GM18526 (cell line): Measurements from ENCODE around the gene XPR1.

ENCODE experiments used
- POLR2A ChIP-seq: IDR thresholded peaks from 3 replicates; pipeline ENCODE4 v1.6.1; 2011; ENCODE audit not compliant: insufficient read length; ENCODE audit errors: extremely low read depth

The XPR1 gene

GRCh38 chr1:180928331-180929230, 296.8 kb downstream of the XPR1 start:
- TF ChIP-seq POLR2A: no peak

DNA sequence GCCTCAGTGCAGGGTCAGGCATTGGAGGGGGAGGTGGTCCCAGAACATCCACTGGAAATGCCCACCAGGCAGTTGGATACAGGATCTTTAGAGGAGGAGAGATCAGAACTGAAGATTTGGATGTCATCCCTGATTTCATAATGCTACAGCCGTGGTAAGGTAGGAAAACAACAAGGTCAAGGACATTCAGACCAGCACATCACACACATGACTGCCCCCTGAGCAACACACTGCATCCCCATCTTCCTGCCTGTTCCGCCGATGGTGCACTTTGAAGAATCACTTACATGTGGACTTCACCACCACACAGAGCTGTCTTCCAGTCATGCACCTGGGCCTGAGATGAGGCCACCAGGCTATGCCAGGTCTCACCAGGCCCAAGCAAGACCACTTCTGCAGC, 297.6 kb downstream of the XPR1 start:
- TF ChIP-seq POLR2A: no peak

DNA sequence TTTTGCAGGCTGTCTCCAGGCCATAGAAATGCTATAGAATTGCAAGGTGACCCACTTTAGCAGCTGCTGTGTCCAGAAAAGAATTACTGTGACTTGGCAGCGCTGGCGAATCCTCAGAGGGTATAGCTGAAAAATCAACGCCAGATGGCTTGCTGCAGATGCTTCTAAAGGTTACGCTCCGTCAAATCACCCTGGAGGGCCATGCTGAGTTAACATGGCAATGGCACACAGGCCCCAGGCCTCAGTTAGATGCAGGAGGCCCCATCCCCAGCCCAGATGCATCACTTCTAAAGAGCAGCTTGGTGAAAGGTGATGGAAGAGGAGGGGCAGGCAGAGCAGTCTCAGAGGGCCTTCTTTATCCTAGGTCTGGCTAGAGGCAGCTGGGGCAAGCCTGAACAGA, 298.9 kb downstream of the XPR1 start:
- no peak for TF ChIP-seq POLR2A

DNA sequence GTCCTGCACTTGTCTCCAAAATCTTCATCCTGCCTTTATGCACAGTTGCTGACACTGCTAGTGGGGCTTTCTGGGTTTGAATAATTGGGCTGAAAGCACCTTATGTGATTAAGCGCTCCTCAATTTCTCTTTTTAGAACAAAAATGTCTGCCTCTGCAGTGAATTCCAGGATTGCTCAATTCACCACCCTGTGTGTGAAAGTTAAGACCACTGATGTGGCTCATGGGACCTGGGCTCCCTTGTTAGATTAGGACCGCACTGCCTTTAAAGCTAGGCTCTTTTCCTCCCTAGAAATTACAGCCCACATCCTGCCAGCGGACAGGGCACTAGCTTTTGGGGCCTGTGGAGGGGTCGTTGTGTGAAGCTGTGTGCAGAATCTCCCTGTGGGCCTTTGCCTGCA, 299.7 kb downstream of the XPR1 start:
- no peak for TF ChIP-seq POLR2A

GRCh38 chr1:180932378-180932777, 300.6 kb downstream of the XPR1 start:
- TF ChIP-seq POLR2A: no peak

GRCh38 chr1:180933141-180933540, 301.3 kb downstream of the XPR1 start:
- no peak for TF ChIP-seq POLR2A

DNA sequence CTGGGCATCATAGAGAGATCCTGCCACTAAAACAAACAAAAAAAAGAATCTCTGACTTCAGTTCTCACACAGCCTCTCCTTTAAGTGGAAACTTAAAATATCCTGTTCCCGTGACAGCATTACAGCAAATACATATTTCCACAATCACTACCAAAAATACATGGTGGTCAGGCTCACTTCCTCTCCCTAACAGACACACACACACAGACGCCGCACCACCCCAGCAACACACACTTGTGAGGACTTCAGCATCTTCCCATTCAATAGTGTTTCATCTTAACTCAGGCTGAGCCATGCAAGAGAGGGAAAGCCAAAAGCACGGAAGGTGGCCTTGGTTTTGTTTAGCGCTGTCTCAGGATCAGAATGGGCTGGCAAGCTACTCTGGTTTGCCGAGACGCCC, 302.7 kb downstream of the XPR1 start:
- no peak for TF ChIP-seq POLR2A

GRCh38 chr1:180935326-180936109, 303.7 kb downstream of the XPR1 start:
- no peak for TF ChIP-seq POLR2A

DNA sequence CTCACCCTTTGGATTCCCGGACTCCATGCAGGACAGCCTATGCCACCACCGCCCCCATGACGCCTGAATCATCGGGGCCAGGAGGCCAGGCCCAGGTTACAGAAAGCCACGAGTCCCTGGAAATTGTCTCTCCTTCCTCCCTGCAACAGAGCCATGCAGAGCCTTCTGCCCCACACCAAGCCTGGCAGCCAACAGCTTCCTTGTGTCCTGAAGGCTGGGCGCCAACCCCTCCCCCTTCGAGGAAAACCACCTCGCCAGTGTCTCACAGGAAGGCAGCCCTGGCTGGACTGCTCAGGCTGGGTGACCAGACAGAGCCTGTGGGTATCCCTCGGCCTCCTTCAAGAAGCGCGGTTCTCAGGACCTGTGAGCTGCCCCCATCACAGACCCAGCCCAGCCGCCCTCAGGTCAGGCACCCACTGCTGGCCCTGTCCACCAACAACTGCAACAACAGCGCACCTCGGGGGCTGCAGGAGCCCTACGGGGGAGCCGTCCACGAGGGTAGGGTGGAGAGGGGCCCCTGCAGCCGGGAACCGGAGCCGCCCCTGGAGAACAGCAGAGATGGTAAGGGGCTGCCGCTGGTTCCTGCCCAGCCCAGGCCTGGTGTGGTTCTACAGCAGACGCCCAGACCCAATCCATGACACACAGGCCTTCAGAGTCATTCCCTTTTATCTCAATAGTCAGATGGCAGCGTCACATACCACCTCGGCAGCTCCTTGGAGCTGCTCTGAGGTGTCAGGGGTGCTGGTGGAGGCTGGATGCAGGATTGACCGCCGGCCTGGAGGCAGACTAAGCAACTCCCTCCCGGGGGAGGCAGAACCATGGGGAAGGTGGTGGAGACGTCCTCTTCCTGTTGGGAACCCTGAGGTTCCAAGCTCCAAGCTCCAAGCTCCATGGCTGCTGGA, 304.5 kb downstream of the XPR1 start:
- TF ChIP-seq POLR2A: no peak

- TF ChIP-seq POLR2A: no peak
Measured at GRCh38 chr1:180937012-180937372, 305.2 kb downstream of the XPR1 start.

- TF ChIP-seq POLR2A: no peak
Measured at GRCh38 chr1:180937624-180938225, 305.9 kb downstream of the XPR1 start.

DNA sequence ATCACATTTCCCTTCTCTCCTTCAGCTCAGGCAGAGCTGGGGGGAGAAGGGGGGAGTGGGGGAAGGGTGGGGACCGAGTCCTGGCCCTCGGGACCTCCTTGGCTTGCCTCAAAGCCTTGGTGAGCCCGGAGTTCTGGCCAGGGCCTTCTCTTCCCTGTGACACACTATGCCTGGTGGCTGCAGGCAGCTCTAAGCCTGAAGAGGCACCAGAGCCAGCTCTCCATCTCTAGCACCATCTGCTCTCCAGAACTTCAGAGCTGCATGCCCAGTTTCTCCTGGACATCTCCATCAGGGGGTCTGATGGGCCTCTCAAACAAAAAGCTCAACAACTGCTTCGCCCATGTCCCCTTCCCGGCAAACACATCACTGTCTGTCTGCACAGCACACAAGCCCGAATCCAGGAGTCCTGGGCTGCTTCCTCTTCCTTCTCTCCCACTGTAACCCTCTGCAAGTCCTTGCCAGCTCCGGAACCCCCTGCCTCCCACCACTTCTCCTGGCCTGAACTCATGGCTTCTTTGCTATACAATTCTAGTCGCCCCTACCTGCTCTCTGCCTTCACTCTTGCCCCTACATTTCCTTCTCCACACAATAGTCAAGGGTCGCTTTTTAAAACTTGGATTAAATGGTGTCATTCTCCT, 307.4 kb downstream of the XPR1 start:
- TF ChIP-seq POLR2A: no peak

GRCh38 chr1:180939711-180940103, 307.9 kb downstream of the XPR1 start:
- no peak for TF ChIP-seq POLR2A
